ENCODE measurements around the gene PRTN3. TPM values are rescaled to one million over a fixed set of nuclear protein-coding genes. Genes with fewer than 3 reads are reported as not detected.

PRTN3 gene
- total RNA-seq, 1 experiment from 2014 or later: 2.7 TPM

DNA sequence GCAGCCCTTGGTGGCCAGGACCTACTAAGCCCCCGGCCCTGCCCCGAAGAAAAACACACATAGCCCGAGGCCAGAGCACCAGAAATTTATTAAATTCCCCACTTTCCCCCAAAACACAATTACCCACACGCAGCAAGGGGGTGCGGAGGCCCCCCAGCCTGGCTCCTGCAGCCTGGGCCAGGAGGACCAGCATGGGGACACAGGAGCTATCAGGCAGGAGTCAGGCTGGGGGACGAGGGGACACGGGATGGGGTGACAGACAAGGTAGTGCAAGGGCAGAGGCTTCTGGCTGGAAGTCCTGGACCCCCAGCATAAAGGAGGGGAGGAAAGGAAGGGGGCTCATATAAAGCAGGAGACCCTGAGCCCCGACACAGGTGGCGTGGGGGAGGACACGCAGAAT is 55.6 kb downstream of the PRTN3 start:
- Histone ChIP-seq H3K27me3 (ENCODE audit: insufficient read depth, low read length) (no peaks in the 10 kb centered on the region), H3K4me3 (replicated peaks in 1 of 2; ENCODE audit: low read depth in 1 of 2, low read length in 2 of 2) (no peak overlapping the region), H3K27ac (ENCODE audit: low read depth, low read length) (no peak overlapping the region), H3K4me2 (ENCODE audit: low read length) (no peak overlapping the region), H4K20me1 (ENCODE audit: insufficient read depth) (no peaks in the 10 kb centered on the region), H3K9me3 (ENCODE audit: control insufficient read depth in 1 of 2, insufficient read depth in 1 of 2, low read depth in 1 of 2, low read length in 2 of 2) (no peaks in the 10 kb centered on the region), H3K79me2 (ENCODE audit: insufficient read depth, low read length) (peaks cover 7% of the 10 kb centered on the region; the same call in 1 of the 2 replicates), H3K36me3 (ENCODE audit: control insufficient read depth in 1 of 2, insufficient read depth in 2 of 2, low read length in 2 of 2) (peaks cover 6 to 7% of the 10 kb centered on the region in 2 experiments; a peak in 3 of 4 replicates), H3K9ac (ENCODE audit: low read length) (no peak overlapping the region), H3K4me1 (ENCODE audit: control insufficient read depth in 1 of 2, insufficient read depth in 2 of 2, low read length in 2 of 2) (peaks cover 6 to 28% of the 10 kb centered on the region in 2 experiments; a peak in 3 of 4 replicates), H2AFZ (ENCODE audit: low read depth, low read length, poor library complexity, severe bottlenecking) (no peak overlapping the region), H3K9me2 (ENCODE audit: insufficient read depth) (no peaks in the 10 kb centered on the region)
- TF ChIP-seq ELF1 (IDR thresholded peaks at IDR 0.05; ENCODE audit: borderline replicate concordance, low read depth): no peak
- ChIA-PET CTCF (no interaction called here), RAD21 (ENCODE audit: low non-redundant PET in 1 of 2, low total read pairs in 2 of 2, uncharacterized antibody in 2 of 2, unreplicated experiment in 2 of 2) (no interaction called here), POLR2A (no interaction called here)
- ATAC-seq (no peak), DNase-seq (ENCODE audit: low read depth, low spot score) (no peak)
- intact Hi-C loops (cut with micrococcal nuclease): no loop called here
- no TSS peak for BruUV-seq (replicated peaks)

DNA sequence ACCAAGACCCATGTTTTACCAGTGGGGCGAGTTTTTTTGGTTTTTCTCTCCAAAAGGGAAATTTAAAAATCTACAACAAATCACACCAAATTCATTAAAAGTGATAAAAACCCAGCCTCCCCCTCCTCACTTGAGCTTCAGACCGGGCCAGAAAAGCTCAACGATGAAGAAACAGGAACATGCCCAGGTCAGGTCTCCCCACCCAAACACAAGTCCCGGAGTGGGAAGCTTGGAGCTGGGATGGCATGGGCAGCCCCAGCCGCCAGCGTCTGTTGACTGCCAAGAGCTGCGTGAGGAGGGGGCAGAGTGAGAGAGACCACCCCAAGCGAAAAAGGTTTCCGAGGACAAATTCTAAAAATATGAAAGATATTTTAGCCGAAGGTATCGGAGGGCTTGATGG is 56.2 kb downstream of the PRTN3 start:
- Histone ChIP-seq H3K9me3 (ENCODE audit: control insufficient read depth in 1 of 2, insufficient read depth in 1 of 2, low read depth in 1 of 2, low read length in 2 of 2) (no peaks in the 10 kb centered on the region), H3K4me1 (ENCODE audit: control insufficient read depth in 1 of 2, insufficient read depth in 2 of 2, low read length in 2 of 2) (peaks cover 6 to 27% of the 10 kb centered on the region in 2 experiments; a peak in 3 of 4 replicates), H3K79me2 (ENCODE audit: insufficient read depth, low read length) (peaks cover 7% of the 10 kb centered on the region; the same call in 1 of the 2 replicates), H3K27me3 (ENCODE audit: insufficient read depth, low read length) (no peaks in the 10 kb centered on the region), H3K9me2 (ENCODE audit: insufficient read depth) (no peaks in the 10 kb centered on the region), H2AFZ (ENCODE audit: low read depth, low read length, poor library complexity, severe bottlenecking) (no peak overlapping the region), H3K36me3 (ENCODE audit: control insufficient read depth in 1 of 2, insufficient read depth in 2 of 2, low read length in 2 of 2) (peaks cover 6 to 7% of the 10 kb centered on the region in 2 experiments; a peak in 3 of 4 replicates), H4K20me1 (ENCODE audit: insufficient read depth) (no peaks in the 10 kb centered on the region), H3K9ac (ENCODE audit: low read length) (no peak overlapping the region), H3K4me2 (ENCODE audit: low read length) (no peak overlapping the region), H3K4me3 (replicated peaks in 1 of 2; ENCODE audit: low read depth in 1 of 2, low read length in 2 of 2) (no peak overlapping the region), H3K27ac (ENCODE audit: low read depth, low read length) (no peak overlapping the region)
- TF ChIP-seq, protein P1, sequence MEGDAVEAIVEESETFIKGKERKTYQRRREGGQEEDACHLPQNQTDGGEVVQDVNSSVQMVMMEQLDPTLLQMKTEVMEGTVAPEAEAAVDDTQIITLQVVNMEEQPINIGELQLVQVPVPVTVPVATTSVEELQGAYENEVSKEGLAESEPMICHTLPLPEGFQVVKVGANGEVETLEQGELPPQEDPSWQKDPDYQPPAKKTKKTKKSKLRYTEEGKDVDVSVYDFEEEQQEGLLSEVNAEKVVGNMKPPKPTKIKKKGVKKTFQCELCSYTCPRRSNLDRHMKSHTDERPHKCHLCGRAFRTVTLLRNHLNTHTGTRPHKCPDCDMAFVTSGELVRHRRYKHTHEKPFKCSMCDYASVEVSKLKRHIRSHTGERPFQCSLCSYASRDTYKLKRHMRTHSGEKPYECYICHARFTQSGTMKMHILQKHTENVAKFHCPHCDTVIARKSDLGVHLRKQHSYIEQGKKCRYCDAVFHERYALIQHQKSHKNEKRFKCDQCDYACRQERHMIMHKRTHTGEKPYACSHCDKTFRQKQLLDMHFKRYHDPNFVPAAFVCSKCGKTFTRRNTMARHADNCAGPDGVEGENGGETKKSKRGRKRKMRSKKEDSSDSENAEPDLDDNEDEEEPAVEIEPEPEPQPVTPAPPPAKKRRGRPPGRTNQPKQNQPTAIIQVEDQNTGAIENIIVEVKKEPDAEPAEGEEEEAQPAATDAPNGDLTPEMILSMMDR (IDR thresholded peaks at IDR 0.05 in 2 of 3, conservative IDR thresholded peaks at IDR 0.05 in 1 of 3; ENCODE audit: borderline replicate concordance in 1 of 3, insufficient read depth in 1 of 3, low read depth in 2 of 3, low read length in 2 of 3): no peak
- TF ChIP-seq TCF7L2 (IDR thresholded peaks at IDR 0.05; ENCODE audit: borderline replicate concordance, extremely low read depth, insufficient read depth, insufficient read length): no peak
- TF ChIP-seq POLR2AphosphoS5 (IDR thresholded peaks at IDR 0.05; ENCODE audit: low read depth, low read length): no peak
- TF ChIP-seq, protein P2, sequence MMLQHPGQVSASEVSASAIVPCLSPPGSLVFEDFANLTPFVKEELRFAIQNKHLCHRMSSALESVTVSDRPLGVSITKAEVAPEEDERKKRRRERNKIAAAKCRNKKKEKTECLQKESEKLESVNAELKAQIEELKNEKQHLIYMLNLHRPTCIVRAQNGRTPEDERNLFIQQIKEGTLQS (IDR thresholded peaks at IDR 0.05): no peak
- no peak for TF ChIP-seq CBX3 (IDR thresholded peaks at IDR 0.05; ENCODE audit: low read depth)
- no peak for TF ChIP-seq RAD21 (IDR thresholded peaks at IDR 0.05; ENCODE audit: low read depth)
- no peak for TF ChIP-seq YY1 (IDR thresholded peaks at IDR 0.05; ENCODE audit: extremely low read depth, insufficient replicate concordance, low read depth, low read length)
- TF ChIP-seq SIN3A (IDR thresholded peaks at IDR 0.05; ENCODE audit: low read depth): no peak
- TF ChIP-seq JUND (IDR thresholded peaks at IDR 0.05): no peak
- TF ChIP-seq CEBPB (IDR thresholded peaks at IDR 0.05; ENCODE audit: low read depth): no peak
- no peak for TF ChIP-seq POLR2A (IDR thresholded peaks at IDR 0.05; ENCODE audit: borderline replicate concordance, extremely low read depth, insufficient read depth, insufficient read length)
- TF ChIP-seq EZH2phosphoT487 (IDR thresholded peaks at IDR 0.05; ENCODE audit: borderline replicate concordance): no peak
- no peak for TF ChIP-seq EZH2 (IDR thresholded peaks at IDR 0.05)
- no peak for TF ChIP-seq ELF1 (IDR thresholded peaks at IDR 0.05; ENCODE audit: borderline replicate concordance, low read depth)
- TF ChIP-seq SP1 (IDR thresholded peaks at IDR 0.05; ENCODE audit: low read depth): no peak
- TF ChIP-seq, protein P3, sequence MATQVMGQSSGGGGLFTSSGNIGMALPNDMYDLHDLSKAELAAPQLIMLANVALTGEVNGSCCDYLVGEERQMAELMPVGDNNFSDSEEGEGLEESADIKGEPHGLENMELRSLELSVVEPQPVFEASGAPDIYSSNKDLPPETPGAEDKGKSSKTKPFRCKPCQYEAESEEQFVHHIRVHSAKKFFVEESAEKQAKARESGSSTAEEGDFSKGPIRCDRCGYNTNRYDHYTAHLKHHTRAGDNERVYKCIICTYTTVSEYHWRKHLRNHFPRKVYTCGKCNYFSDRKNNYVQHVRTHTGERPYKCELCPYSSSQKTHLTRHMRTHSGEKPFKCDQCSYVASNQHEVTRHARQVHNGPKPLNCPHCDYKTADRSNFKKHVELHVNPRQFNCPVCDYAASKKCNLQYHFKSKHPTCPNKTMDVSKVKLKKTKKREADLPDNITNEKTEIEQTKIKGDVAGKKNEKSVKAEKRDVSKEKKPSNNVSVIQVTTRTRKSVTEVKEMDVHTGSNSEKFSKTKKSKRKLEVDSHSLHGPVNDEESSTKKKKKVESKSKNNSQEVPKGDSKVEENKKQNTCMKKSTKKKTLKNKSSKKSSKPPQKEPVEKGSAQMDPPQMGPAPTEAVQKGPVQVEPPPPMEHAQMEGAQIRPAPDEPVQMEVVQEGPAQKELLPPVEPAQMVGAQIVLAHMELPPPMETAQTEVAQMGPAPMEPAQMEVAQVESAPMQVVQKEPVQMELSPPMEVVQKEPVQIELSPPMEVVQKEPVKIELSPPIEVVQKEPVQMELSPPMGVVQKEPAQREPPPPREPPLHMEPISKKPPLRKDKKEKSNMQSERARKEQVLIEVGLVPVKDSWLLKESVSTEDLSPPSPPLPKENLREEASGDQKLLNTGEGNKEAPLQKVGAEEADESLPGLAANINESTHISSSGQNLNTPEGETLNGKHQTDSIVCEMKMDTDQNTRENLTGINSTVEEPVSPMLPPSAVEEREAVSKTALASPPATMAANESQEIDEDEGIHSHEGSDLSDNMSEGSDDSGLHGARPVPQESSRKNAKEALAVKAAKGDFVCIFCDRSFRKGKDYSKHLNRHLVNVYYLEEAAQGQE (IDR thresholded peaks at IDR 0.05; ENCODE audit: low read depth): no peak
- no peak for ATAC-seq
- intact Hi-C loops (cut with micrococcal nuclease): no loop called here
- CTCF ChIA-PET: no interaction called here
- DNase-seq (ENCODE audit: low read depth, low spot score): no peak
- POLR2A ChIA-PET: no interaction called here
- RAD21 ChIA-PET (ENCODE audit: low non-redundant PET in 1 of 2, low total read pairs in 2 of 2, uncharacterized antibody in 2 of 2, unreplicated experiment in 2 of 2): no interaction called here
- no TSS peak for BruUV-seq (replicated peaks)

Measured in HCT116 (cell line).